Inflammatory macrophage treated with lipopolysaccharide for 1 hour (primary cell): ENCODE results near the gene GCC2.
"Not testable (repeated sequence)": the region's sequence is repeated elsewhere in the genome, so short reads cannot be mapped to it uniquely, and the experiment has no call there.

ENCODE experiments used
- DNase-seq, 2 donors: peaks; one replicate each; pipeline ENCODE4 v3.0.0-alpha.2; 2020 to 2022

The GCC2 gene

DNA sequence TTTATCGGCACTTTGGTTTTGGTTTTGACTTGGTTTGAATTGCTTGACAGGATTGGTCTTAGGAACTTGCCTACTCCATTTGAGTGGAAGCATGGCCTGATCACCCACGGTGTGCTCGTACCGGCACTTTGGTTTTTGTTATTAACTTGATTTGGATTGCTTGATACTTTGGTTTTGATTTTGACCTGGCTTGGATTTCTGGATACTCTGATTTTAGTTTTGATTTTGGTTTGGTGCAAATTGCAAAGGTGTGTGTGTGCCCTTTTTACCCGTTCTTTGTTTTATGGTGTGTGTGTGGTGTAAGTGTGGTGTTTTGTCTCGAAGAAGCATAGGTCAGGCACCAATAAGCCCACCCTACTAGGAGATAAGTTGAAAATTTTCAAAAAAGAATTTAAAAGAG, 75.7 kb downstream of the GCC2 start:
- not testable (repeated sequence) for DNase-seq

- not testable (repeated sequence) for DNase-seq
Observed at GRCh38 chr2:108525258-108525657, 76.3 kb downstream of the GCC2 start.

DNA sequence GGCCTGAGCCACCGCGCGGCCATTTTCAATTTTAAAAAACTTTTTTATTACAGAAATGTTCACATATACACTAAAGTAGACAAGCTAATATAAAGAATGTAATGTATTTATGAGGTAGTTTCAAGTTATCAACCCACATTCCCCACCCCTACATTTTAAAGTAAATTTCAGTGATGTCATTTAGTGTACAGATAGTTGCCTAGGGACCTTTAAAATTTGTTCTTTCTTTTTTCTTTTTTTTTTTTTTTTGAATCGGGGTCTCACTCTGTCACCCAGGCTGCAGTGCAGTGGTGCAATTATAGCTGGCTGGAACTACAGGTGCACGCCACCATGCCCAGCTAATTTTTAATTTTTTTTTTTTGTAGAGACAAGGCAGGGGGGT, 82.7 kb downstream of the GCC2 start:
- DNase-seq, result no peak

DNA sequence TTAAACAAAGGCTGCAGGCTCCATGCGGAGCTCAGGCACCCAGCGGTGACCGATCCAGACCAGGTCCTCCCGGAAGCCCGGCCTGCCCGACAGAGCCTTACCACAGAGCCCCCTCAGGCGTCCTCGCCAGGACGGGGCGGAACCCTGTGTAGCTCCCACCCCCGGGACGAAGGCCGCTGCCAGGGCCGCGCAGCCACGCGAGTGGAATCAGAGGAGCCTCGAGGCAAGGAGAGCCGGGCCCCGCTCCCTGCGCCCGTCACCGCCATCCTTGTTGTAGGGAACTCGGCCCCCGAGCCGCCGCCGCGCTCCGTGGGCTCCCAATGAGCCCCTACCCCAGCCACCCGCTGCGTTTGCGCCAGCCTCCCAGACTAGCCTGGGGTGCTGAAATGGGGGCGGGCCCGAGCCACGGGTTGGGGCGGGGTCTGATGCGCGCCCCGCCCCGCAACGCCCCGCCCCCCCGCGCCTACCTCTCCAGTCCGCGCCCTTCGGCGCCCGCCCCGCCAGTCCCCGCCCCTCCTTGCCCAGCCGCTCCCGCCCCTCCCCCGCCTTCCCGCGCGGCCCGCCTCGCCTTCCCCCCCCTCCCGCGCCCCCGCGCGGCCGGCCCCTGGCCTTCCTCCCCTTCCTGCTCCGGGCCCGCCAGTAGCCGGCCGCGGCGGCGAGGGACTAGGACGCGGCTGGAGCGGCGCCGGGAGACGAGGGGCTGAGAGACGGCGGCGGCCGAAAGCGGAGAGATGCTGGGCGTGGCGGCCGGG, 85.0 kb downstream of the GCC2 start, which contains the start of gene LIMS1:
Gene LIMS1 (plus strand): TSS at position 639 of the 752 bp plus-strand sequence. CDS start 93 bp downstream, at position 732.
- DNase-seq, result peak; percentile 82 to 88

DNA sequence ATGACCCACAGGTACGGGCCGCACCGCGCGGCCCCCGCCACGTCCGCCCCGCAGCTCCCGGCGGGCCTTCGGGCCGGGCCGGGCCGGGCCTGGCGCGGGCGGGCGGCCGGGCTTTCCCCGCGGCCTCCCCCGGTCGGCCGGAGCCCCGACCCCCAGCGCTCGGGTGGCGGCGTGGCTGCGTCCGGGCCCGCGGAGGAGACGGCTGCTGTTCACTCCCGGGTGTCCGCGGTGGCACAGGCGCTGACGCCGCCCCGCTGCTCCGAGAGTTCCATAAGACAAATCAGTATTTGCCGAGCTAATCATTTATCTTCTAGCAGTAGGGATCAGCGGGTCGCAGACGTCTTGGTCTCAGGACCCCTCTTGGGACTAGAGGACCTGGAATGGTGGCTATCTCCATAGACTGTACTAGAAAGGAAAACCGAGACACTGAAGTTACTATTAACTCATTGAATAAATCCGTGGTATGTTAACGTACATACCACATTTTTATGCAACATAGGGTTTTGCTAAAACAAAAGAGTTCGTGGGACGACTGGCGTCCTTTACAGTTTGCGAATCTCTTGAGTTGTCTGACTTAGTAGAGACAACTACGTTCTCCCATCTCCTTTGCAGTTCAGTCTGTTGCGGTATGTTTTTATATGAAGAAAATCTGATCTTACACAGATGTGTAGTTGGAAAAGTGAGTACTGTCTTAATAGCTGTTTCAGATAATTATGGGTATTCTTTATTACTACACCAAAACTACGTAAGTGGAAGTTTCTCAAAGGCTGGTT, 85.8 kb downstream of the GCC2 start:
- peak; percentile 41 to 44 for DNase-seq

- DNase-seq, result no peak
Observed at GRCh38 chr2:108535357-108535631, 86.3 kb downstream of the GCC2 start.

- DNase-seq, result peak in 1 of 2 donors; percentile 3
Observed at GRCh38 chr2:108536133-108536780, 87.3 kb downstream of the GCC2 start.

DNA sequence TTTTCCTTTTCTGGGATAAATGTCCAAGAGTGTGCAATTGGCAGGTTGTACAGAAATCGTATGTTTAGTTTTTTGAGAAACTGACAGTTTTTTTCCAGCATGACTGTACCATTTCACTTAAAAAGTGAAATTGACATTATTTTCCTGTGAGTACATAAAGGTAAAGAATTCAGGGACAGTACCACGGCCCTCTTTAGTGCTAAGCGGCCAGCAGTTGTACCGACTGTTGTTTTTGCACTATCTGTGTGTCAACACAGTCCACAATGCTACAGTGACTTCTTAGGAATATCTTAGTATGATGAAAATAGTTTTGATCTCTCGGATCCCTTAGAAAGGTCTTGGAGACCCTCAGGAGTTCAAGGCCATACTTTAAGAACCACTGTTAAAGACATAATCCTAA, 87.9 kb downstream of the GCC2 start:
- no peak for DNase-seq

DNA sequence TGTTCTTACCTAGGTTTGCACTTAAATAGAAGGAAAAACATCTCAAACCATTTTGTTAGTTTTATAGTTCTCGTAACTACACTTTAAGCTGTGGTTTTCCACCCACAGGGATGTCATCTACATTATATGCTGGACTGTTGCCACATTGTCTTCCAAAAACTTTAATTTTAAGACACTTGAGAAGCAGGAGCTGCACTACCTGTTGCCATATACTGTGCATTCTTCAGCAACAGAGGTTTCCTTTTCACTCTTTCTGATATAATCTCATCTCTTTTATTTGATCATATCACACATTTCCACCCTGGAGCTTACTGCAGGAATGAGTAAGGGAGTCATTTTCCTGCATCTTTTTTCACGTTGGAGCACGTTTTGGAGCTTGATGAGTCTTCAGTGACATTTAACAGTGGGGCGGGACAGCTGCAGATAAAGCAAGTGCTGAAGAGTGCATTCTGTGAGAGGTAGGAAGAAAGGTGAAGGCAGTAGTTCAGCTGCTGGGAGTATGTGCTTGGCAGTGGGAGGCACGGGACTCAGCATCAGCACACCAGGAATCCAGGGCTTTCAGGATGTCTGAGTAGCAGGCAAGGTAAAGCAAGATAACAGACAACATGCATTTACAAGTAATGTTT, 89.1 kb downstream of the GCC2 start:
- no peak for DNase-seq

DNA sequence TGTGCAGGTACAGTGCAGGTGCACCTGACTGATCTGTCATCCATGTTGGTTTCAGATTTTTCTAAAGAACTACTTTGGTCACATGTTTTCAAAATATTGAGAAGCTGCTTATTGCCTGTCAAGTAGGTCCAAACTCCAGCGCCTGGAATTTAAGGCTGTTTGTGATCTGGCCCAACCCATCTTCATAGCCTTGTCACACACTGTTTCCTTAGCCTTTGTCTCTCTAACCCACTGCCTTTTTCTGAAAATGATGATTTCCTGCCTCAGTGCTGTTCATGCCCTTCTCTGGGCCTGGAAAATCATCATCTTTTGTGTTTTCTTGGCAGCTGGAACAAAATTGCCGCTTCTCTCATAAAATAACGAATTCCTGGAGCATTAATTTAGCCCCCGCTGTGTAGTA, 92.4 kb downstream of the GCC2 start:
- no peak for DNase-seq

- DNase-seq, result no peak
Observed at GRCh38 chr2:108542071-108542470, 93.1 kb downstream of the GCC2 start.

DNA sequence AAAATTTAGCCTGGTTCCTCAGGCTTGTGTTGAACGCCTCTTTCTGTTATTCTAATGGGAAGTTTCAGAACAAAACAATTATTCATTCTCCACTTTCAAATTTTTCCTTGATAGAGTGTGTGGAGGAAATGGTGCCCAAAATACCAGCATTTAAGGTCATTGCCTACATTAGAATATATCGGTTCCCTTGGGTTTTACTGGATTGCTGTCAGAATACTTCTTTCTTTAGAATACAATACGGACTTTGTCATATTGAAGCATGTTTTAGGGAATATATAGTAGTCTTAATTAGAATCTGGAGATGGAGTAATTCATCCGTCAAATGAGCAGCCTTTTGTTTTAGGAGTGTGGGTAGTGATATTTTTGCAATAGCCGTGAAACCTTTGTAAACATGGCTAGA, 98.6 kb downstream of the GCC2 start:
- no peak for DNase-seq

DNA sequence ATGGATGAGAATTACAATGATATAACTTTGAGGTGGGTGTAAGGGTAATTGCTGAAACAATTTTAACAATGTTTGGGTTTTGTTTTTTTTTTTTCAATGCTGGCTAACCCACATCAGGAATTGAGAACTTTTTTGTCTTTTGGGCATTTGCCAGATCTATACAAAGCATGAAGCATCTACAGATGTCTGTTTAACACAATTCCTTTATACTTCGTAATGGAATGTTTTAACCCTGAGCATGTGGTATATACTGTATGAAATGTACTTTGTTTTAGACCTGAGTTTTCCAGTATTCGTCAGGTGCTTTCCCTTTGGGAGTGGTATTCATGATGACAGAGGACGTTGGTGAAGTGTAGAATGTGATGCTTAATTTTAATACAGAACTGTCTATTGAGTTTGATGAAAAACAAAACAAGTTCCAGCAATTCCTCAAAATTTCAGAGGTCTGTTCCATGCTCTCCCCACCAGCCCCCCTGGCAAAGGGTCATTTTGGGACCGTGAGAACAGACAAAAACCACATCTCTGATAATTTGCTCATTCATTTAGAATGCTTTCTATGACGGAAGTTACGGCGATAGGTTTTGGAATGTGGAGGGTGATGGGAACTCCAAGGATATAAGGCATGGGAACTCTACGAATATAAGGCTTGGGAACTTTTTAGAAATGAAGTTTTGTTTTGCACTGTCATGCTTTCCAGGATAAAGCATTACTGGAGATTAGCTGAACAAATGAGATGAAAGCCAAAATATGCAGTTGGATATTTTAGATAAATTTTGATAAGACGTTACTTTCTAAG, 99.4 kb downstream of the GCC2 start:
- no peak for DNase-seq

GRCh38 chr2:108552566-108552965, 103.6 kb downstream of the GCC2 start:
- no peak for DNase-seq

GRCh38 chr2:108553209-108553919, 104.4 kb downstream of the GCC2 start:
- DNase-seq, result no peak

DNA sequence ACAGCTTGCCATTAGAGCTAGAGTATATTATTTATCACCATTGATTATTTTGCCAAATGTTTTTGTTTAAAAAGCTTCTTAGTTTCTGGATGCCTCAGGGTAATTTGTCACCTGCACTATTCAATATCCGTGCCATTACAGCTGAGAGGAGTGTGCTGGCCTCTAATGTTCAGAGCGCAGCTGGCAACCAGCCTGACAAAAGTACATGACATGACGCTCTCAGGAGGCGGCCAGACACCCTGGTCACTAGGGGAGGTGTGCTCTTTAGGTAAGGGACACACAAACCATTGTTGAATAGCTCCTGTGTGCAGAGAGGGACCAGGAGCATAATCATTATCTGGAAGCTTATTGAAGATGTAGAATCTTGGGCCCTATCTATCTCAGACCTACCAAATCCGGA, 105.5 kb downstream of the GCC2 start:
- DNase-seq, result no peak

GRCh38 chr2:108555572-108555971, 106.6 kb downstream of the GCC2 start:
- no peak for DNase-seq

DNA sequence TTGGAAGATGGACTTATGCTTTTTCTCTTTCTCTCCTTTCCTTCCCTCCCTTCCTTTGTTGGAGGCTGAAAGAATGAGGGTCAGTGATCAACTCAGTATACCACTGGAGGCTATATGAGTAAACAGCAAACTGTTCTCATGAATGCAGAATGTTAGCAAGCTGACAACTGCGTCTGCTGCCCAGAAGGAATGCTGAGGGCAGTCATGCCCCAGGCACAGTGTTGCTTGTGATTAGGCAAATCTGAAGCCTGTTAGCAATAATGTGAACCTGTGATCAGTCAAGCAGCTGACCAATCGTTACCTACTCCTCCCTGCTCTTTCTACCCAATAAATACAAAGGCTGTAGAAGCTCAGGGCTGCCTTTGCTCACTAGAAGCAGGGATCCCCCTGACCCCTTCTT, 107.6 kb downstream of the GCC2 start:
- DNase-seq, result not testable (repeated sequence)
